Measurements from ENCODE around the gene SLC8A2.

SLC8A2 gene, protein sequence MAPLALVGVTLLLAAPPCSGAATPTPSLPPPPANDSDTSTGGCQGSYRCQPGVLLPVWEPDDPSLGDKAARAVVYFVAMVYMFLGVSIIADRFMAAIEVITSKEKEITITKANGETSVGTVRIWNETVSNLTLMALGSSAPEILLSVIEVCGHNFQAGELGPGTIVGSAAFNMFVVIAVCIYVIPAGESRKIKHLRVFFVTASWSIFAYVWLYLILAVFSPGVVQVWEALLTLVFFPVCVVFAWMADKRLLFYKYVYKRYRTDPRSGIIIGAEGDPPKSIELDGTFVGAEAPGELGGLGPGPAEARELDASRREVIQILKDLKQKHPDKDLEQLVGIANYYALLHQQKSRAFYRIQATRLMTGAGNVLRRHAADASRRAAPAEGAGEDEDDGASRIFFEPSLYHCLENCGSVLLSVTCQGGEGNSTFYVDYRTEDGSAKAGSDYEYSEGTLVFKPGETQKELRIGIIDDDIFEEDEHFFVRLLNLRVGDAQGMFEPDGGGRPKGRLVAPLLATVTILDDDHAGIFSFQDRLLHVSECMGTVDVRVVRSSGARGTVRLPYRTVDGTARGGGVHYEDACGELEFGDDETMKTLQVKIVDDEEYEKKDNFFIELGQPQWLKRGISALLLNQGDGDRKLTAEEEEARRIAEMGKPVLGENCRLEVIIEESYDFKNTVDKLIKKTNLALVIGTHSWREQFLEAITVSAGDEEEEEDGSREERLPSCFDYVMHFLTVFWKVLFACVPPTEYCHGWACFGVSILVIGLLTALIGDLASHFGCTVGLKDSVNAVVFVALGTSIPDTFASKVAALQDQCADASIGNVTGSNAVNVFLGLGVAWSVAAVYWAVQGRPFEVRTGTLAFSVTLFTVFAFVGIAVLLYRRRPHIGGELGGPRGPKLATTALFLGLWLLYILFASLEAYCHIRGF

DNA sequence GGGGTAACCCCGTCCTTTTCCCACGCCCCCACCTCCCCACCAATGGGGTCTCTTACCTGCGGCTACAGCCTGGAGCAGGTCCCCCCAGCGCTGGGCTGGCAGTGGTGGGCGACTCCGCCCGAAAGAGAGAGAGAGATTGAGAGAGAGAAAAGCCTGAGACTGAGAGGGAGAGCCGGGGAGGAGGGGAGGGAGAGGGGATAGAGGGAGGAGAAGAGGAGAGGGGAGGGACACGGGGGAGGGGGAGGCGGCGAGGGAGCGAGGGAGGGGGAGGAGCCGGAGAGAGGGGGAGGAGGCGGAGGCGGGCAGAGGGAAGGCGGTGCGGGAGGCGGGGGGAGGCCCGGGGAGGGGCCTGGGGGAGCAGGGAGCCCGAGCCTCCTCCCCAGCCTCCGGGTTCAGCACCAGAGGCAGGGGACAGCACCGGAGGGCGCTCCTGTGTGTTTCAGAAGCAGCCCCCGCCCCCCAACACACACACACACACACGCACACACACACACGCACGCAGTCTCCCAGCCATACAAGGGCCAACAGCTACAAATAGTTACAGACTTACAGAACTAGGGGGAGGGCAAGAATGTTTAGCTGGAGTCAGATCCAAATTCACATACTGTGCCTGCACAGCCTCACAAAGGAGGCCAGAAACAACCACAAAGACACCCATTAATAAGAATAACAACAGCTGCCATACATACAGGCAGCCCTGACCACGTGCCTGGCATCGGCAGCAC lies at the start of gene SLC8A2:
Gene SLC8A2, minus strand, starts transcription at position 161 of the 725 bp plus-strand sequence. CDS start 5,490 bp downstream, outside the sequence.
- Mint-ChIP-seq H3K4me1 (peaks cover 25% of the 10 kb centered on the region), H3K27me3 (peaks cover 32% of the 10 kb centered on the region), H3K9me3 (no peaks in the 10 kb centered on the region), H3K36me3 (no peaks in the 10 kb centered on the region), H3K27ac (no peak within 1 kb of the TSS), H3K4me3 (peak within 1 kb of the TSS; percentile 68)

DNA sequence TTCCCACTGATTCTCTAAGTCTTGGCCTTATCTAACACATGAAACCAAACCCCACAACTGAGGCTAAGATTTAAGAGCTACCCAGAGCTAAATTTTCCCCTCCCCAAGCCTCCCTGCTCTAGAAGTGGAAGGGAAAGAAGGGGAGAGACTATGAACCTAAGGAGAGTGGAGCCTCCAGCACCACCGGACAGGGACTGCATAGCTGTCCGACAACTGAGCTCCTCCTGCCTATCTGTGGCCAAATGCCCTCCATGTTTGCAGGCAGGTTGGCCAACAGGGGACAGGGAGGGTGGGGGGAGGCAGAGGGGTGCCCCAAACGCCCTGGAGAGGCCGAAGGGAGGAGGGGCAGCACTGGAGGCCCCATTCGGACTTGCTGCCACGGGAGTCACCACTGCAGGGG lies 49.1 kb upstream of the SLC8A2 start:
- Mint-ChIP-seq H3K27ac (no peak overlapping the region), H3K4me1 (peaks cover 39% of the 10 kb centered on the region), H3K9me3 (no peaks in the 10 kb centered on the region), H3K27me3 (no peaks in the 10 kb centered on the region), H3K36me3 (no peaks in the 10 kb centered on the region), H3K4me3 (no peak overlapping the region)

DNA sequence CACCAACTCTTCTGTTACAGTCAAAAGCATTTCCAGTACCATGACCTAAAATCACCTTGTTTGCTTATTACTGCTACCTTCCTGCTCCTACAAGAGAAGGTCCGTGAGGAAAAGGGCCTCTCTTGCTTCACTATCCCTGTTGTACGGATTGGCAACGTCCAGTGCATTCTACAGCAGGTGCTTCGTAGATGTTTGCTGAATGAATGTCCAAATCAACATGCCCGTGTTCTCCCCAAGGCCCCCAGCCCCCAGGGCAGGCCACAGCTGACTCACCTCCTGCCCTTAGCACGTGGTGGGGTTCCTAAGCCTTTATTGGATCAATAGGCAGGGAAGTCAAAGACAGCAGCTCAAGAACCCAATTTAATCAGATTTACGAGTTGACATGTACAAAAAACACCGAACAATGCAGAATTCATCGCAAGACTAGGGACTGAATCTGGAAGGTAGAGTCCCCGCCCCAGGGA lies 48.7 kb upstream of the SLC8A2 start:
- Mint-ChIP-seq H3K4me1 (peaks cover 43% of the 10 kb centered on the region), H3K4me3 (no peak overlapping the region)

DNA sequence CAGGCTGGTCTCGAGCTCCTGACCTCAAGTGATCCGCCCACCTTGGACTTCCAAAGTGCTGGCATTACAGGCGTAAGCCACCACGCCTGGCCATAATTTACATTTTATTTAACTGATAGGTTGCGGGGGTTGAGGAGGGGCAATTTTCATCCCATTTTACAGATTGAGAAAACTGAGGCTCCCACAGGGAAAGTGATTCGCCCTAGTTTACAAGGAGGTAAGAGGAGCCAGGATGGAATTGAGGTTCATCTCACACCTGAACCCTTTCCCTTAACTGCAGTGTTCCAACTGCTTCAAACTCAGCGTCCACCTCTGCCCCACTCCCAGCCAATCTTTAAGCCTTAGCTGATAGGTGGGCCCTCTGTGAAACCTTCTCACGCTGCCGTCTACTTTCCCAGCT lies 47.2 kb upstream of the SLC8A2 start:
- no peaks in the 10 kb centered on the region for H3K9me3 Mint-ChIP-seq
- H3K4me1 Mint-ChIP-seq = peaks cover 53% of the 10 kb centered on the region
- H3K27me3 Mint-ChIP-seq = no peaks in the 10 kb centered on the region
- H3K36me3 Mint-ChIP-seq = no peaks in the 10 kb centered on the region
- no peak overlapping the region for H3K4me3 Mint-ChIP-seq
- H3K27ac Mint-ChIP-seq = peak overlapping the region; percentile 46

More for the DNA sequence above, 48.7 kb upstream of the SLC8A2 start:
- no peaks in the 10 kb centered on the region for H3K27me3 Mint-ChIP-seq
- H3K36me3 Mint-ChIP-seq = no peaks in the 10 kb centered on the region
- no peaks in the 10 kb centered on the region for H3K9me3 Mint-ChIP-seq
- H3K27ac Mint-ChIP-seq = no peak overlapping the region

DNA sequence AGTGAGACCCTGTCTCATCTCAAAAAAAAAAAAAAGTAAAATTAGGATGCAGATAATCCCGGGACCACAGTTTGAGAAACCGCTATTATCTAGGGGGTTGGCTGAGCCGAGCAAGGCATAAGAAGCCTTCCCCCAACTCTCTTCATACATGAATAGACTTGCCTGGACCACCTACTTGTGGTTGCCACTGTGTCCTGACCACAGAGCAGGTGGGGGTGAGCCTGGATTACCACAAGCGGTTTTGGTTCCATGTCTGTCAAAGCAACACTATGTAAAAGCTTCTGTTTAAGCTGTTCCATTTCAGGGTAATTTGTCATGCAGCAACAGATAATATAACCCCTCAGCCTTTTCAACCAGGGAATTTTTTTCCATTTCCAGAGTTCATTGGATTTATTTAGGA lies 46.4 kb upstream of the SLC8A2 start:
- Mint-ChIP-seq H3K4me1 (peaks cover 60% of the 10 kb centered on the region), H3K36me3 (peaks cover under 1% of the 10 kb centered on the region), H3K27me3 (no peaks in the 10 kb centered on the region), H3K9me3 (no peaks in the 10 kb centered on the region), H3K27ac (peak overlapping the region; percentile 62), H3K4me3 (no peak overlapping the region)

DNA sequence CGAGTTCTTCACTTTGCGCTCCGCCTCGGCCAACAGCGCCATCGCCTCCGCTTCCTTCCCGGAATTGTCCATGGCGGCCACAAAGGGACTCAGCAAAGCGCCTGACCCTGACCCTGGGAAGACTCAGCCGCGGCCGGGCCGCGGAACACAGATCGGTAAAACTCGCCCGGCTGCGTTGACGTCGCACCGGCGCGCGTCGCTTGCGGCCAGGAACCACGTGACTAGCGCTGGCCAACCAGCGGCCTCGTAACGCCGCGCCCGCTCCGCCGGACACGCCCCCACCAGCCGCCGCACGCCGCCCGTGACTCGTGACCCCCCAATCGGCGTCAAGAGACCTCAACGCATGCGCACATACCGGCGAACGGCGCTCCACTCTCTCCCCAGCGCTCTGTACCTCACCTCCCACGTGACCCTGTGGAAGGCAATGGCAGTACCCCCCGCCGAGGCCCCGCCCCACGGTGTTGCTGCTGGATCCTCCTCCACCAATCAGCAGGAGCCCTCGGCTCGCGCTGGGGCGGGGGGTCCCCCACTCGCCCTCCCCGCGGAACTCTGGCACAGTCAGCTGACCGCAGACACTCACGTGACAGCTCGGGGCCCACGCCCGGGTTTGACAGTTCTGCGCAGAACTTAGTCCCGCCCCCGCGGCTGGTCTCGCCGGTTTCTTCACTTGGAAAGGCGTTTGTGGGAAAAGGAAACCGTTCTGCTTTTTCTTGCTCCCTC lies 43.3 kb upstream of the SLC8A2 start, which contains the start of gene NAPA:
Gene NAPA, minus strand, starts transcription at position 195 of the 720 bp plus-strand sequence. Its CDS starts 123 bp downstream, at position 72.
- Mint-ChIP-seq H3K9me3 (no peaks in the 10 kb centered on the region), H3K4me1 (peaks cover 84% of the 10 kb centered on the region), H3K4me3 (peak within 1 kb of the TSS; percentile 98), H3K27ac (peak within 1 kb of the TSS; percentile 99), H3K27me3 (no peaks in the 10 kb centered on the region), H3K36me3 (peaks cover 2% of the 10 kb centered on the region)

DNA sequence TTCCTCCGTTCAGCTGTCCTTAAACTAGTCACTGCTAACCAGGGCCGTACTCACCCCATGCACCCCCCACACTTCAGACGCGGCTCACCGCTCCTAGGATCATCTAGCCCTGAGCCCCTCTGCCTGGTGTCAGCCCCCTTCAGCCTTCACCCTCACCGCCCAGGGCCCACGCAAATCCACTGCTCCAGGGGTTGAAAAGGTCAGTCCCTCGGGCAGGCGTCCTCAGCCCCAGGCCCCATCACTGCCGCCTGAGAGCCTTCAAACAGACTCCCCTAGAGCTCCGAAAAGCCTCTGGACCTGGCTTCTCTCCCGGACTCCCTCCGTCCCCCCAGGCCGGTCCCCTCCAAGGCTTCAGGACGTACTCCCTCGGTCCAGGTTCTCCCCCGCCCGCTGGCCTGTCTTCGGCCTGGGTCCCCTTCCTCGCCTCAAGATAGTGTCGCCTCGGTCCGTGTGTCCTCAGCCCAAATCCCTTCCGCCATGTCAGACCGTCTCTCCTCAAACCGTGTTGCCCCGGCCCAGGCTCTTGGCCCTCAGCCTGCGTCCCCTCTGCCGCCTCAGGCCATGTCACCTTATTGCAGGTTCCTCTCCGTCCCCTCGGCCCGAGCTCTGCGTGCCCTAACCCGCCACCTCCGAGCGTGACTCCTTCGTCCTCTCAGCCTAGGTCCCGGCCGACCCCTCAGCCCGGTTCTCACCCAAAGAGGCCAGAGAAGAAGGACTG lies 42.6 kb upstream of the SLC8A2 start:
- Mint-ChIP-seq H3K4me3 (peak overlapping the region; percentile 98), H3K27ac (peak overlapping the region; percentile 99), H3K27me3 (no peaks in the 10 kb centered on the region), H3K36me3 (peaks cover 2% of the 10 kb centered on the region), H3K9me3 (no peaks in the 10 kb centered on the region), H3K4me1 (peaks cover 90% of the 10 kb centered on the region)

DNA sequence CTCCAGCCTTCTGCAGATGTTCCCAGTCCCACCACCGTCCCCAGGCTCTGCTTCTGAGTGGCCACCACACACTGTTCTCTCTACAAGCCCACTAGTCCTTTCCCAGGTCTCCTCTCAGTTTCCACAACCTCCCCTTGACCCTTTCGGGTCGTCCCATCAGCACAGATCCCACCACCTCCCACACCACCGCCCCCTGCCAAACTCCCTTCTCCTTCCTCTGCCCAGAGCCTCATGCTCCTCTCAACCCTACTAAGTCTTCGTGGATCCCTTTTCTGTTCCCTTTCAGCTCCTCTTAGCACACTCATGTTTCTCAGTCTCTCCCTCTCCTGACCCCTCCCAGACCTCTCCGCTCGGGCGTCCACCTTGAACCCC lies 41.2 kb upstream of the SLC8A2 start:
- Mint-ChIP-seq H3K27me3 (no peaks in the 10 kb centered on the region), H3K36me3 (peaks cover 2% of the 10 kb centered on the region), H3K4me3 (peak overlapping the region; percentile 98), H3K27ac (peak overlapping the region; percentile 96), H3K9me3 (no peaks in the 10 kb centered on the region), H3K4me1 (peaks cover 85% of the 10 kb centered on the region)

DNA sequence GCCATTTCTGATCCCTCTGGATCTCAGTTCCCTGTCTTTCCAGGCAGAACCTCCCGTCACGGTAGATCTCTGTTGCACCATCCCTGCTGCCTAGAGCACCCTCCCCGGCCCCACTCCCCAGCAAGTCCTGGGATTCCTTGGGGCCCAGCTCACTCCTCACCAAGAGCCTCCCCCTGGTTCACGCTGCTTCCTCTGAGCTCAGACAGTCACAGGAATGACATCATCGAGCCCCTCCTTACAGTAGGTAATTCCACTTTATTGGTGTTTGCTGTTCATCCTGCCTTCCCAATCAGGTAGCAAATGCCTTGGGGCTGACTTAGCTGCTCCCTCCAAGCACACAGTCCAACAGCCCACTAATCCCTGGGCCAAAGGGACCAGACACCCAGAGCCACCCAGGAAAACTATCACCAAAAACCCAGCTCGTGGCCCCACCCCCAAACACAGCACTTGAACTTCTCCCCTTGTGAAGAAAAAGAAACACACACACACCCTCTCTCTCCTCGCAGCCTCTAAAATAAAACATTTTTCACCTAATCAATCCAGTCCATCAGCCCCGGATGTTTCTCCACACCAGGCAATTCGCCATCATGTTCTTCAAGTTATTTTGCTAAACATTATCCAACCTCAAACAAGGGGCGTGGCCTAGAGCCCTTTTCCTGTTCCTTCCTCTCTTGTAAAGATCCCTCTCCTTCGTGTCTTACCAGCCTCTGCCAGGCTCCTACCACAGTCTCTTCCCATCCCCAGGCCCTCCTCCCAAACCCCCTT lies 40.7 kb upstream of the SLC8A2 start:
- Mint-ChIP-seq H3K4me1 (peaks cover 80% of the 10 kb centered on the region), H3K9me3 (no peaks in the 10 kb centered on the region), H3K4me3 (peak overlapping the region; percentile 98), H3K36me3 (peaks cover 2% of the 10 kb centered on the region), H3K27me3 (no peaks in the 10 kb centered on the region), H3K27ac (peak overlapping the region; percentile 96)

DNA sequence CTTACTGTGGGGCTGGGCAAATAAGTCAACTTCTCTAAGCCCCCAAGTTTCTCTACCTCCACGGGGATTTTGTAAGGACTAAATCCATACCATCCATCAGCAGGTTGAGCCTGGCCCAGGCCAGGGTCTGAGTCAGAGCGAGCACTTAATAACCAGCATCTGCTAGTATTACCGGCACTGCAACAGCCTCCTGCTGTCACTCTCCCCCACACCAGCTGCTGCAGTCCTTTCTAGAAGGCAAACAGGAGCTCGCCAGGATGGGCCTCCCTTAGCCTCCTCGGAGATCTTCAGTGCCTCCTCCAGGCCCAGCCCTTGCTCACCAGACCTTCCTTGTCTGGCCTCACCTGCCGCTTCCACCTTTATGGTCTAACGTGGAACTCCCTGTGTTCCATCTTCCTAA lies 40.0 kb upstream of the SLC8A2 start:
- Mint-ChIP-seq H3K9me3 (no peaks in the 10 kb centered on the region), H3K36me3 (peaks cover 2% of the 10 kb centered on the region), H3K27ac (no peak overlapping the region), H3K27me3 (no peaks in the 10 kb centered on the region), H3K4me3 (peak overlapping the region; percentile 98), H3K4me1 (peaks cover 73% of the 10 kb centered on the region)

DNA sequence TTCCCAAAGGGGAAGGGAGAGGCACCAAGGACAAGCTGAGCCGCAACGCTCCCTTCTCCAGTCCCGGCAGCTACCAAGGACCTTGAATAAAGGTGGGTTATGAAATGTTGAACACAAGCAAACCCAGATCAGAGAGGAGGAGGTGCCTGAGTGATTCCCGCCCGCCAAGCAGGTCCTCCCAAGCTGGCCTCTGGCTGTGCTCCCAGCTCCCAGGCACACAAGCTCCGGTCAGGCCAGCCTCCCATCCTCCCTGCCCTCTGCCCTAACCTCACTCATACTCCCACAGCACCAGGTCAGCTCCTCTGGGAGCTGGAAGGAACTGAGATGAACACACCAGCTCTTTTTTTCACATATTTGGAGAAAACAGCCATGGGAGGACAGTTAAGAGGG lies 39.4 kb upstream of the SLC8A2 start:
- H3K4me1 Mint-ChIP-seq = peaks cover 67% of the 10 kb centered on the region
- no peak overlapping the region for H3K4me3 Mint-ChIP-seq
- H3K36me3 Mint-ChIP-seq = peaks cover 2% of the 10 kb centered on the region
- no peak overlapping the region for H3K27ac Mint-ChIP-seq
- no peaks in the 10 kb centered on the region for H3K9me3 Mint-ChIP-seq
- H3K27me3 Mint-ChIP-seq = no peaks in the 10 kb centered on the region

DNA sequence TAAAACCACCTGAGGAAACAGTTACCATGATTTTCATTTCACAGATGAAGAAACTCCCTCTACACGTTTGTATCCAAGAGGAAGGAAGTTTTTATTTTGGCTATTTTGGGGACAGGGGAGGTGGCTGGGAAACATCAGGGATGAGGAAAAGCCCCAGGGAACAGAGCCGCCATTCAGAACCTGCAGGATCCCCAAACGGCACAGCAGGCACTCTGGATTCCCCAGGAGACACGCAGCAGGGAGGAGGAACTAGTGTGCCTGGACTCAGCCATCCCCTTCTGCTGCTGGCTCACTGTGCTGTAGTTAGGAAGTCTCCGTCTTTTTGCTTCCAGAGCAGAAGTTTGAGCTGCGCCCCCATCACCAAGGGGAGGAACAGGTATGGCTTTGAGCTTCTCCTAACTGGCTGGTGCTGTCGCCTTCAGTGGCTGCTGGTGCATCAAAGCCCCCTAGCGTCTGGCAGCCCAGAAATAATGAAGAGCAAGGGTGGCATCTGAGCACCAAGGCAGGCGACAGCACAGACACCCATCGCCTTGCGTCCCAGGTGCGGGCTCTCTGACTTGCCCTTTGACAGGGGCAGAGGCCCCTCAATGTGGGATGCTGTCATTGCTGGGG lies 38.9 kb upstream of the SLC8A2 start:
- Mint-ChIP-seq H3K36me3 (peaks cover 2% of the 10 kb centered on the region), H3K4me3 (no peak overlapping the region), H3K4me1 (peaks cover 62% of the 10 kb centered on the region), H3K9me3 (no peaks in the 10 kb centered on the region), H3K27me3 (no peaks in the 10 kb centered on the region), H3K27ac (no peak overlapping the region)

DNA sequence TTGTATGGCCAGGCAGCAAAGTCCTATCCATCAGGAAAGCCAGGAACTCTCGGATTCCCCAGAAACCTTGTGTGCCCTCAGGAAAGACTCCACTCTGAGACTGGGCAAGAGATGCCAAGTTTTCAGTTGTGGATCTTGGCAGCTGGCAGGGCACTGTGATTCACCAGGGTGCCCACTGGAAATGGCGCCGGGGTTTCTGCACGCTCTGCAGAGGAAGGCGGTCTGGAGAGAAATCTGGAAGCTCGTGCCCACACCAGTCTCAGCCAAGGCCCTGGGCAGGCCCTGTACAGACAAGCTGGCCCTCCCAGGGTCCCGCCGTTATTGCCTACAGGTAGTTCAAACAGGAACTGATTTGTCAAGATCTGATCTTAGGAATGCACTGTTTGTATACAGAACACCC lies 38.3 kb upstream of the SLC8A2 start:
- H3K4me1 Mint-ChIP-seq = peaks cover 60% of the 10 kb centered on the region
- H3K36me3 Mint-ChIP-seq = peaks cover 2% of the 10 kb centered on the region

More for the DNA sequence above, 38.3 kb upstream of the SLC8A2 start:
- H3K27ac Mint-ChIP-seq = no peak overlapping the region
- H3K27me3 Mint-ChIP-seq = no peaks in the 10 kb centered on the region
- H3K4me3 Mint-ChIP-seq = no peak overlapping the region
- H3K9me3 Mint-ChIP-seq = no peaks in the 10 kb centered on the region

Data from activated naive CD4-positive, alpha-beta T cell treated with anti-CD3 and anti-CD28 coated beads, Interleukin-2, amount 50 U/mL, for 24 hours (primary cell).